WERI-Rb-1 (cell line): Measurements from ENCODE around the gene ZNF709.
"Not testable (repeated sequence)": the region's sequence is repeated elsewhere in the genome, so short reads cannot be mapped to it uniquely, and the experiment has no call there.

ENCODE experiments used
- DNase-seq: peaks from one replicate; pipeline ENCODE4 v3.0.0-alpha.2; 2020
- H3K27ac ChIP-seq: fragments of 250-450 bp; sonication (Bioruptor Pico); 2 replicates; pipeline ENCODE4 v1.5.1; 2020; ENCODE audit warnings: mild to moderate bottlenecking, moderate library complexity
- H3K27me3 ChIP-seq: fragments of 250-450 bp; sonication (Bioruptor Pico); 2 replicates; pipeline ENCODE4 v1.5.1; 2021; ENCODE audit warnings: mild to moderate bottlenecking, low read depth, moderate library complexity; ENCODE audit not compliant: insufficient read depth, severe bottlenecking
- H3K36me3 ChIP-seq: fragments of 250-450 bp; sonication (Bioruptor Pico); 2 replicates; pipeline ENCODE4 v1.5.1; 2020; ENCODE audit warnings: mild to moderate bottlenecking, moderate library complexity
- H3K4me3 ChIP-seq: 2 replicates; pipeline ENCODE4 v1.5.1; 2011; ENCODE audit warnings: low read depth, mild to moderate bottlenecking, control low read depth, low read length
- H3K9me3 ChIP-seq: fragments of 250-450 bp; sonication (Bioruptor Pico); 2 replicates; pipeline ENCODE4 v1.5.1; 2021; ENCODE audit warnings: mild to moderate bottlenecking, moderate library complexity; ENCODE audit not compliant: severe bottlenecking
- TF ChIP-seq, protein P1 (sequence below): IDR thresholded peaks from 2 replicates; pipeline ENCODE4 v1.5.1; 2011; ENCODE audit warnings: low read depth, mild to moderate bottlenecking, control low read depth, inconsistent platforms, low read length

The ZNF709 gene

DNA sequence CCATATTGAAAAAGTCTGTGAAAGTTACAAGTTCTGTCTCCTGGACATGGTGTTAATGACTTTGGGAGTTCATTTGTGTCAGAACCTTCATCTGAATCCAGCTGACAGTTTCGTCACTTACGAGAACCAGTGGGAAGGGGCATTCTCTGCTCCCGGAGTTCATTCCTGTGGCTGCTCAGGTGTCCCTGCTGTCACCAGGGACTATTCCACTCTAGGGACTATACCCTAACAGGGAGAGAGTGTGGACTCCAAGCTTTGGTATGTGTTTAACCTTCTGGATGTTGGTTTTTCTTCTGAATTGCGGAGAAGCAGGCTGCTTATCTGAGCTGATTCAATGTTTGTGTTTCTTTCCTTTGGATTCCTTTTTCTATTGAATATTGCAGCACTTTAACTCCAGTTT lies 12.4 kb upstream of the ZNF709 start:
- no peak for DNase-seq
- no peak overlapping the region for H3K27ac ChIP-seq
- TF ChIP-seq, protein P1, sequence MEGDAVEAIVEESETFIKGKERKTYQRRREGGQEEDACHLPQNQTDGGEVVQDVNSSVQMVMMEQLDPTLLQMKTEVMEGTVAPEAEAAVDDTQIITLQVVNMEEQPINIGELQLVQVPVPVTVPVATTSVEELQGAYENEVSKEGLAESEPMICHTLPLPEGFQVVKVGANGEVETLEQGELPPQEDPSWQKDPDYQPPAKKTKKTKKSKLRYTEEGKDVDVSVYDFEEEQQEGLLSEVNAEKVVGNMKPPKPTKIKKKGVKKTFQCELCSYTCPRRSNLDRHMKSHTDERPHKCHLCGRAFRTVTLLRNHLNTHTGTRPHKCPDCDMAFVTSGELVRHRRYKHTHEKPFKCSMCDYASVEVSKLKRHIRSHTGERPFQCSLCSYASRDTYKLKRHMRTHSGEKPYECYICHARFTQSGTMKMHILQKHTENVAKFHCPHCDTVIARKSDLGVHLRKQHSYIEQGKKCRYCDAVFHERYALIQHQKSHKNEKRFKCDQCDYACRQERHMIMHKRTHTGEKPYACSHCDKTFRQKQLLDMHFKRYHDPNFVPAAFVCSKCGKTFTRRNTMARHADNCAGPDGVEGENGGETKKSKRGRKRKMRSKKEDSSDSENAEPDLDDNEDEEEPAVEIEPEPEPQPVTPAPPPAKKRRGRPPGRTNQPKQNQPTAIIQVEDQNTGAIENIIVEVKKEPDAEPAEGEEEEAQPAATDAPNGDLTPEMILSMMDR = no peak
- no peak overlapping the region for H3K4me3 ChIP-seq
- H3K27me3 ChIP-seq = no peaks in the 10 kb centered on the region
- no peaks in the 10 kb centered on the region for H3K36me3 ChIP-seq
- H3K9me3 ChIP-seq = peaks cover 6% of the 10 kb centered on the region

DNA sequence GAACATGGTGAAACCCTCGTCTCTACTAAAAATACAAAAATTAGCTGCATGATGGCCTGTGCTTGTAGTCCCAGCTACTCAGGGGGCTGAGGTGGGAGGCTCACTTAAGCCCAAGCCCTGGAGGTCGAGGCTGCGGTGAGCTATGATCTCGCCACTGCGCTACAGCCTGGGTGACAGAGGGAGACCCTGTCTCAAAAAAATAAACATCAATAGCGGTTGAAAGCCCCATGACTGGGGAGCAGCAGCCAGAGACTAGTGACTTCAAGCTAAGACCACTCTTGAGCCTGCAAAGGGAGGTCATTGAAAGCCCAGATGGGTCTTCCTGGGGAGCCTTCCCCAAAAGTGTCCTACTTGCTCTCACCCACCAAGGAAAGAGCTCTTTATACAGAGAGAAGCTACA lies 11.9 kb upstream of the ZNF709 start:
- peaks cover 6% of the 10 kb centered on the region for H3K9me3 ChIP-seq
- H3K36me3 ChIP-seq = no peaks in the 10 kb centered on the region
- TF ChIP-seq, protein P1 = no peak
- no peak overlapping the region for H3K27ac ChIP-seq
- no peak for DNase-seq
- H3K27me3 ChIP-seq = no peaks in the 10 kb centered on the region
- H3K4me3 ChIP-seq = no peak overlapping the region

DNA sequence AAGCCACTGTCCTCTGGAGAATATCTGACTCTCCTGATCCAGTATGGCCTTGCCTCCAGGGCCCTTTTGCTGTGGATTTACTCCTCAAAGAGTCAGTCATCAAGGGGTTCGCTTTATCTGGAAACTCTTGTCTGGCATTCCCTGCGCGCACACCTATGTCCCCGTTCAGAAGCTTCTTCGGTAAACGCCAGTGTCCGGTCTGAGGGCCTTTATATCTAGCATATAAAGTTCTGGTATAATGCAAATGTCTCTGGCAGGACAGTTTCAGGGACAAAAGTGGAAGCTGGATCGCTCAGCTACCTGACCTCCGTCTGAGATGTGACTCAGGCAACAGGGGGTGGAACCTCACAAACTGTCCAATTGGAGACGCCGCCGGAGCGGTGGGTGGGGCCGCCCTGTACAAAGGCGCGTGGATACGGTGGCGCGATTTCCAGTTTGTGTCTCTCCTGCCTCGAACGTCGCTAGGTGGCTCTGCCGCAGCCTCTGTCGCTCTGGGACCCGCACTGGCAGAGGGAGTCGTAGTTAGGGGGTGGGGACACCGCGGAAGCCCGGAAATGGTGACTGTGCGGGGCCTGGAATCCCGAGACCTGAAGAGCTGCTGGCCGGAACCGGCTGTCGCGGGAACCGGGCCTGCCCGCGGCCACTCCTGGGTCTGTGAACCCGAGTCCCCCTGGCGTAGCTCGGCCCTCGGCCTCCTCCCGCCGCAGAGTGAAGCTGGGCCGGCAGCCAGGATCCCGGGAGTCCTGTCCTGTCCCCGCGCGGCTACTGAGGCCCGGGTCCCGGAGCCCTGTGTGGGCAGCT lies 10.6 kb upstream of the ZNF709 start:
- no peaks in the 10 kb centered on the region for H3K36me3 ChIP-seq
- H3K4me3 ChIP-seq = peak overlapping the region; percentile 87
- TF ChIP-seq, protein P1 = peak; percentile 74
- peaks cover 6% of the 10 kb centered on the region for H3K9me3 ChIP-seq
- H3K27ac ChIP-seq = peak overlapping the region; percentile 93
- peak; percentile 98 for DNase-seq
- H3K27me3 ChIP-seq = no peaks in the 10 kb centered on the region

DNA sequence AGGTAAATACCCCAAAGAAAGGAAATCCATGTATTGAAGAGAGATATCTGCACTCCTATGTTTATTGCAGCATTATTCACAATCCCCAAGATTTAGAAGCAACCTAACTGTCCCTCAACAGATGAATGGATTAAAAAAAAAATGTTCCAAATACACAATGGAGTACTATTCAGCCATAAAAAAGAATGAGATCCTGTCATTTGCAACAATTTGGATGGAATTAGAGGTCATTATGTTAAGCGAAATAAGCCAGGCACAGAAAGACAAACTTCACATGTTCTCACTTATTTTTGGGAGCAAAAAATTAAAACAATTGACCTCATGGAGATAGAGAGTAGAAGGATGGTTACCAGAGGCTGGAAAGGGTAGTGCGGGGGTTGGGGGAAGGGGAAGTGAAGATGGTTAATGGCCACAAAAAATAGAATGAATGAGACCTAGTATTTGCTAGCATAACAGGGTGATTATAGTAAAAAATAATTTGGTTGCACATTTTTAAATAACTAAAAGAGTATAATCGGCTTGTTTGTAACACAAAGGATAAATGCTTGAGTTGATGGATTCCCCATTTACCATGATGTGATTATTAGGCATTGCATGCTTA lies 9.7 kb upstream of the ZNF709 start:
- Histone ChIP-seq H3K36me3 (no peaks in the 10 kb centered on the region), H3K9me3 (peaks cover 6% of the 10 kb centered on the region), H3K27ac (peak overlapping the region; percentile 93; the same call in 1 of the 2 replicates), H3K4me3 (no peak overlapping the region), H3K27me3 (no peaks in the 10 kb centered on the region)
- TF ChIP-seq, protein P1 = no peak
- no peak for DNase-seq

DNA sequence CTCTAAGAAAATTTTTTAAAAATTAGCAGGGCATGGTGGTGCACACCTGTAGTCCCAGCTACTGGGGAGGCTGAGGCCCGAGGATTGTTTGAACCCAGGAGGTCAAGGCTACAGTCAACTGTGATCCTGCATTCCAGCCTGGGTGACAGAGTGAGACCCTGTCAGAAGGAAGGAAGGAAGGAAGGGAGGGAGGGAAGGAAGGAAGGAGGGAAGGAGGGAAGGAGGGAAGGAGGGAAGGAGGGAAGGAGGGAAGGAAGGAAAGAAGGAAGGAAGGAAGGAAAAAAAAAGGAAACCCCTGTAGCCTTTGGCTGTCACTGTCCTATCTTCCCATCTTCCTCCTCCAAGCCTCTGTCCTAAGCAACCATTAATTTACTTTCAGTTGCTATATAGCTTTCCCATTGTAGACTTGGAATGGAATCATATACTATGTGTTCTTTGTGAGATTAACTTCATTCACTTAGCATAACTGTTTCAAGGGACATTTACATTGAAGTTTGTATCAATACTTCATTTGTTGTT lies 1.7 kb upstream of the ZNF709 start:
- DNase-seq, H3K36me3 ChIP-seq, H3K27me3 ChIP-seq, H3K9me3 ChIP-seq, H3K4me3 ChIP-seq, H3K27ac ChIP-seq: not testable (repeated sequence)

DNA sequence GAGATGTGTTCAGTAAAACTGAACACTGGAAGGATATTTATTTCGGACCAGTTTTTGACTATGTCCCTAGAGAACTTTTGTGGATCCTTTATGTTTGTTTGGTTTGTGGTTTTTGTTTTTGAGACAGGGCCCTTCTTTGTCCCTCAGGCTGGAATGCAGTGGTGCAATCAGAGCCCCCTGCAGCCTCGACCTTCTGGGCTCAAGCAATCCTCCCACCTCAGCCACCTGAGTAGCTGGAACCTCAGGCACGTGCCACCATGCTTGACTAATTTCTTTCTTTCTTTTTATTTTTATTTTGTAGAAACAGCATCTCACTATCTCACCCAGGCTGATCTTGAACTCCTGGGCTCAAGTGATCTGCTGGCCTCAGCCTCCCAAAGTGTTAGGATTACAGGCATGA lies 955 bp upstream of the ZNF709 start:
- TF ChIP-seq, protein P1 = no peak
- no peak for DNase-seq
- no peak overlapping the region for H3K4me3 ChIP-seq

More for the DNA sequence above, 955 bp upstream of the ZNF709 start:
- Histone ChIP-seq H3K36me3 (peaks cover 5% of the 10 kb centered on the region), H3K27ac (no peak overlapping the region), H3K9me3 (no peaks in the 10 kb centered on the region), H3K27me3 (no peaks in the 10 kb centered on the region)
